AG08396 (cell line): ENCODE data around the gene COL5A3.

ENCODE experiments used
- DNase-seq: peaks from one replicate; pipeline ENCODE4 v3.0.0; 2012; ENCODE audit warnings: low spot score, mixed read lengths

COL5A3 gene

DNA sequence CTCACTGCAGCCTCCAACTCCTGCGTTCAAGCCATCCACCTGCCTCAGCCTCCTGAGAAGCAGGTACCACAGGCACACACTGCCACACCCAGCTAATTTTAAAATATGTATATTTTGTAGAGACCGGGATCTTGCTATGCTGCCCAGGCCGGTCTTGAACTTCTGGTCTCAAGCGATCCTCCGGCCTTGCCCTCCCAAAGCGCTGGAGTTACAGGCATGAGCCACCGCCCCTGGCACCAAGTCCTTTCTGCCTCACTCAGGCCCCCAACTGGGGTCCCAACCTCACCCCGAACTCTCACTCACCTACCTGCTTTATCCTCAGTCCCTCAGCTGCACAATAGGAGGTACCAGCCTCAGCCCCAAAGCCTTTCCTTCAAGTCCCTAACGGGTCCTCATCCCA is 635 bp upstream of the COL5A3 start:
- DNase-seq = no peak

- no peak for DNase-seq
These were observed 535 bp downstream of the COL5A3 start for GRCh38 chr19:10009714-10010224.

- no peak for DNase-seq
These were observed 2.0 kb downstream of the COL5A3 start for GRCh38 chr19:10008184-10008765.

- no peak for DNase-seq
These were observed 2.7 kb downstream of the COL5A3 start for GRCh38 chr19:10007371-10008183.

- no peak for DNase-seq
These were observed 3.5 kb downstream of the COL5A3 start for GRCh38 chr19:10006752-10007323.

DNA sequence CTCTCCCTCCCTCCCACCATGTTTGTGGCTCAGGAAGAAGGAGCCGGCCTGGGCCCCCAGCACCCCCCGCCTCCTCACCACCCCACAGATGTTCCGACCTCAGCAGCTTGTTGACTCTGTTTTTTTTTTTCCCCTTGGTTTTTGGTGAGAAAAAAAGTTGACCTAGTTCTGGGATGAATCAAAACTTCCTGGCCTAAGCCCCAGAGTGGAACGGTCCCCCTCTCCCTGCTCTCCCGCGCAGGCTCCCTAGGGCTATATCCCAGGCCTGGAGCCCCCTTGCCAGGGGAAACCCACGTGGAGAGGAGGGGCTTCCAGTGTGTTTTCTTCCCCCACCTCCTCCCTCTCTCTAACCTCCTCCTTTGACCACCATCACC is 4.0 kb downstream of the COL5A3 start:
- DNase-seq = peak; percentile 48

DNA sequence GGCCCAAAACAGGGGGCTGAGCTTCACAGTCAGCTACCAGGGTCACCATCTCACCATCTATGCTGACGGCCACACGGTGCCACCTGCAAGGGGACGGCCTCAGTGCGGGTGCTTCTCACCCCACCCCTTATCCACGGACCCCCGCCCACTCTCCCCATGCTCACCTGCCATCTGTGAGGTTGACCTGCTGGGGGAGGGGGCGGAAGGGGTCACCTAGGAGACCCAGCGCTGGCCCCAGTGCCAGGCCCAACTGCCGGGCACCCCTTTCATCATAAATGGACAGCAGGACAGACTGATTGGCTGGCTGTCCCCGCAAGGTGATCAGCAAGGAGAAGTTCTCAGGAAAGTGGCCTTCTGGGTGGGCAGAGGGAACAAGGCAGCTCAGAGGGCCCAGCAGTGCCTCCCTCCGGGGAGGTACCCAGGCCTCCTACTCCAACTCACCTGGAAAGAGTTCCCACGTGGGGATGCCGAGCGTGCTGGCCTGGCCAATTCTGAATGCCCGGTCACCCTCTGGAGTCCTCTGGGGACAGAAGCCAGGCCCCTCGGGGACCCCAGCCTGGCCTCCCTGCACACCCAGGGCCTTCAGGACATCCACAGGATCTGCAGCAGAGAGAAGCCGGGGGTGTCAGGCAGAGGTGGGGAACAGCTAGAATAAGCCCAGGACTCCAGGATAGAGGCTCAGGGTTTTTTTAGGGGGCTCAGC is 4.5 kb downstream of the COL5A3 start:
- no peak for DNase-seq

DNA sequence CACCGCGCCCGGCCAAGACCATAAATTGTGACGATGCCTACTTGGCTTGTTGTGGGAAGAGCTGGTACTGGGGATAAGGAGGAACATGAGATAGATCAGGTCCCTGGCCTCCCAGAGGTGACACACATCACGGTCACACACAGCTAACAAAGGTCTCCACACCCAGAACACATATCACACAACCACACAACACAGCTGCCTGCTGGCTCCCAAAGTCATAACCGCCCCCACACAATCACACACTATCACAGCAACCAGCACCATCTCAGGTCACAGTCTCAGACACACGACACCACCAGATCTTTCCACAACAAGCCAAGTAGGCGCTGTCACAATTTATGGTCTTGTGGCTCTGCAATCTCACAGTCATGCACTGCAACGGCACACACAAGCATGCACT is 5.7 kb downstream of the COL5A3 start:
- DNase-seq = no peak

DNA sequence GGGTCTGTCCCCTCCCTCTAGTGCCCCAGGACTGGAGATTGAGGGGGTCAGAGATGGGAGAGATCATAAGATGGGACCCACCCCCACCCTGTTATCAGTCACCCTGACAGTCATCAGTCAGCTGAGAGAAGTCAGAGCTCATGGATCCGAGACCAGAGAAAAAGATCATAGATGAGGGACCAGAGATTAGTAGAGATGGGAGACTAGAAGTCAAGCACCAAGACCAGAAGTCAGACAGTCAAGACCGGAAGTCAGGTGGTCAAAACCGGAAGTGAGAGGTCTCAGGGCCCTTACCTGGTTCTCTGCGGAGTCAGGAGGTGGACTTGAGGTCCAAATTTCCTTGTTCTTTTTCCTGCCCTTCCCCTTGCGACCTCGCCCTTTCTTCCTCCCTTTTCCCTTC is 7.0 kb downstream of the COL5A3 start:
- DNase-seq = no peak

GRCh38 chr19:10001899-10002298 is 8.4 kb downstream of the COL5A3 start:
- DNase-seq = peak; percentile 50

DNA sequence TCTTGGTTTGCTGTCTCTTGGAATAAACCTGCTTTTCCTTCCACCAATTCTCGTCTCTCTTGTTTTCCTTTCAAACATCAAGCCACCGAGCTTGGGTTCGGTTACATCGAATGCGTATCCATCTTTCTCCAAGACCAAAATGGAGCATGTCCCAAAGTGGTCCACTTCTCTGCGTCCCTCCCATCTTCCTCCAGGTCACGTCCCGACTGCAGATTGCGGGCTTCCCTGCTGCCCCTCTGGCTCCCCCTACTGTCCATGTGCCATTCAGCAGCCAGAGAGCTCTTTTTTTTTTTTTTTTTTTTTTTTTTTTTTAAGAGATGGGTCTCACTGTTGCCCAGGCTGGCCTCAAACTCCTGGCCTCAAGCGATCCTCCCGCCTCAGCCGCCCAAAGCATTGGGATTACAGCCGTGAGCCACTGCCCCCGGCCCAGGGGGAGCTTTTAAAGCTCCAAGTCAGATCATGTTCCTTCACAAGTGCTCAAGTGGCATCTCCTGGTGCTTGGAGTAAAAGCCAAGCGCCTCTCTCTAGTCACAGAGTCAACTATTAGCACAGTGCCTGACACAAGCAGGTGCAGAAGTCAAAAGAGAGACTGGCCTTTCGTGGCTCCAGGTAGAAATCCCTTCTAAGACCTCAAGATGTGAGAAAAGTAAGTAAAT is 10.0 kb downstream of the COL5A3 start:
- DNase-seq = peak; percentile 88

DNA sequence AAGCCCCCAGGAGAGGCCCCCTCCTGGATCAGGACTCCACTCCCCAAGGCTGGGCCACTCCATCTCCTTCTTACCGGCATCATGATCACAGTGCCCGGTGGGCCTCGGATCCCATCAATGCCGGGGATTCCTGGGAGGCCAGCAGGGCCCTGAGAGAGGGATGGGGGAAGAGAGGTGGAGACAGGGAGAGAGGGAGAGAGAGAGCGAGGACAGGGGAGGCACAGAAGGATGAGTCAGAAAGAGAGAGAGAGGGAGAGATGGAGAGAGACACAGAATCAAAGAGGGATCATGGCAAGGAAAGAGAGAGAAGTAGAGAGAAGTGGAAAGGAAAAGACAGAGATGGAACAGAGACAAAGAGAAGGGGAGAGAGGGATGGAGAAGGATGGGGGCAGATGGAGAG is 13.8 kb downstream of the COL5A3 start:
- no peak for DNase-seq

DNA sequence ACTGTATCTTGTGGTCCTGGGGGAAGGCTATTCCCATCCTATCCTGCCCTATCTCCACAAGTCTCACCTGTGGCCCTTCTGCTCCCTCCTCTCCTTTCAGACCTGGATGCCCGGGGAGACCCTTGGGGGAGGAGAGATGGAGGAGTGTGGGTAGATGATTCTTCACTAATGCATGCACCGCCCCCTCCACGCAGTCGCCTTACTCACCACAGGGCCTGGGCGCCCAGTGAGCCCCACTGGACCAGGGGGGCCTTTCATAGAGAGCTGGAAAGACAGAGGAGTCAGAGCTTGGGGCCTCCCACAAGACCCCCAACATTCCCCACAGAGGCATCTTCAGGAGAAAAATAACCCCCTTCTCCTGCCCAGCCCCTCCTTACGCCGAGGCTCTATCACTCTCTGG is 14.3 kb downstream of the COL5A3 start:
- DNase-seq = no peak

GRCh38 chr19:9995084-9995483 is 15.2 kb downstream of the COL5A3 start:
- DNase-seq = no peak

DNA sequence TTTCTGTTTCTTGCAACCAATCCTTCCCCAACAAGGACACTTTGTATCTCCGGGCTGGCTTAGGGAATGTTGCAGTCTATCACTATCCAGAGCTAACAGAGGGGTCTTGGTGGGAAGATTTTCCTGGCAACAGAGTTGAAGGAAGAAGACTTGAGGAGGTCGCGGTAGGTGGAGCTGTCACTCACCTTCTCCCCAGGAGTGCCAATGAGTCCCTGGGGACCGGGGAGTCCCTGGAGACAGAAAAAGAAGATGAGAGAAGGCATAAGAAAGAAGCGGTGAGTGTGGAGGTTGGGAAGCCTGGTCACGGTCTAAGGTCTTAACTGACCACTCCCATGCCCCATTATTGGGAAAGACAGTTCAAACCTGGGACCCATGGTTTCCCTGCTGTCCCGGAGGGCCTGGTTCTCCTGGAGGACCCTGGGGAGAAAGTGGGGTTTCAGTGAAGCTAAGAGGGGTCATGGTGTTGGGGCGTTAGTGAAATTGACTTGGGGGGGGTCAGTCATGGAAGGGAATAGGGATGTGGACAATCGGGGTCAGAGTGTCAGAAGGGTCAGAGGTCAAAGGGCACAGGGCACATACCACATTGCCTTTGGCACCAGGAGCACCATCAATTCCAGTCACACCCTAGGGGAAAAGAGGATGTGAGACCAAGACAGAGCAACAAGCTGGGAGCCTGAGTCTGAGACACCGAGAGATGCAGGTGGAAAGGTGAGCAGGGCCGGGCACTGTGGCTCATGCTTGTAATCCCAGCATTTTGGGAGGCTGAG is 18.7 kb downstream of the COL5A3 start:
- no peak for DNase-seq

- no peak for DNase-seq
These were observed 20.8 kb downstream of the COL5A3 start for GRCh38 chr19:9989504-9989903.

GRCh38 chr19:9986787-9987281 is 23.5 kb downstream of the COL5A3 start:
- no peak for DNase-seq

- no peak for DNase-seq
These were observed 28.7 kb downstream of the COL5A3 start for GRCh38 chr19:9981406-9982260.

GRCh38 chr19:9972103-9972502 is 38.2 kb downstream of the COL5A3 start:
- no peak for DNase-seq
